Amniotic stem cell (primary cell): ENCODE results near the gene ZNF346.

Experiments
- DNase-seq: peaks from one replicate; lab custom pipeline; 2025; lab: John Stamatoyannopoulos, UW

ZNF346 gene

DNA sequence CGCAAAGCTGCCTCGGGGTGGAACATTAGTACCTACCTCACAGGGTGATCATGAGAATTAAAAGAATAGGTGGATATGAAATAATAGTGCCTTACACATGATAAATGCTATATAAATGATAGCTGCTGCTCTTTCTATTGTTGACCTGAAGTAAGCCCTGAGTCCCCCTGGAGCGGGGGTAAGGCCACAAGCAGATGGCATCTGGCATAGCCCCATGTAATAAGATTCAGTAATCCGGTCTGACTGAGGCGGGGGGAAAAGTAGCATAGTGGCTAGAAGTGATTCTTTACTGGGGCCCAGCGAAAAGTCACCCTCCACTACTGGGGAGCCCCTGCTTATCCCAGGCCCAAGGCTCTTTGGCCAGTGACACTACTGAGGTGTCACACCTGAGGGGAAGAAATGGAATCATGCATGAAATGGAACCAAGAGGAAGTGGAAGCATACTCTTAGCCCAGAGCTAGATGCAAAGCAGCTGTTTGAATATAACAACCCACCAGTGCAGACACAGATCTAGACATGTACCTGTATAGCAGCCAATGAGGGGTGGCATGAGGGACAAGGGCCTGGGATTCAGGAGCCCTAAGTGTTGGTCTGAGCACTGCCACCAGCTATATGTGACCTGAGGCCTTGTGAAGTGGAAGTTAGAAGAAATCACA, 48.2 kb downstream of the ZNF346 start:
- DNase-seq, result no peak

DNA sequence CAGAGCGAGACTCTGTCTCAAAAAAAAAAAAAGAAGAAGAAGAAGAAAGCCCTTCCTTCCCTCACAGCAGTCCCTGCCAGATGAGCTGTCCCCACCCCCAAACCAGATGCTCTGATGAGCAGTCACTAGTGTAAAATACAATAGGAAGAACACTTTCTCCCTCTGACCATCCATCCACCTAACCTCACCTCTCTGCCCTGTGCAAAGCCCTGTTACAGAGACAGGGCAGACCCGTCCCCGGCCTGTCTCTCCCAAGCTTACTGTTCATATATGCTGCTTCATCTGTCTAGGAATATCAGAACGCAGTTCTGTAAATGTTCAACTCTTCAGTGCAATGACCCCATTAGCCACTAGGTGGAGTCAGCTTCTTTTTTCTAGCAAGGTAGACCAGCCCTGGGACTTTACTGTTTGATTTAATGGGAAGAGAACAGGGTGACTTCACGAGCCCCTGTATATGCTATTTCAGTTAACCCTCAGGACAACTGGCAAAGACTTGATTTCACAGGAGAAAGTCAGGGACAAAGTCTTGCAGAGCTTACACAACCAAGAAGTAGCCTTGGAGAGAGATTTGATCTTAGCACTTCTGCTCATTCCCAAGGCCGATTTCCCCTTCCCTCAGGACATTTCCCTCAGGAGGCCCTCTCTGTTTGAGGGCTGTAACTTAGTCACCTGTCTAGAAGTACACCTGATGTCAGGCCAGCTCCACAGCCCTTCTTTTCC, 49.3 kb downstream of the ZNF346 start:
- DNase-seq, result peak; percentile 72

DNA sequence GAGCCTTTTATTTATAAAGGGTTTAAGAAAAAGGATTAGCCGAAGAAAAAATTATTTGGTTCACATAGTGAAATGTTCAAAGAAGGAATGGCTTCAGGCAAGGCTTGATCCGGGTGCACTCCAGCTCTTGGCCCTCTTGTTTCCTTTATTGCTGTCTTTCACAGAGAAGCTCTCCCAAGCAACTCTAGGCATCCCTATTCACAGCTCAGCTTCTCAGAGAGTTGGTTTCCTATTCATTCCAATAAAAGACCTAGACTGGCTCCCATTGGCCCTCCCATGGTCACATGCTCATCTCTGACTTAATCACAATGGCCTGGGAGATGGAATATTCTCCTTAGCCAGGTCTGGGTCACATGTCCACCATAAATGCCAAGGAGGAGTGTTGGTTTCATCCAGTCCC, 54.8 kb downstream of the ZNF346 start:
- DNase-seq, result no peak

DNA sequence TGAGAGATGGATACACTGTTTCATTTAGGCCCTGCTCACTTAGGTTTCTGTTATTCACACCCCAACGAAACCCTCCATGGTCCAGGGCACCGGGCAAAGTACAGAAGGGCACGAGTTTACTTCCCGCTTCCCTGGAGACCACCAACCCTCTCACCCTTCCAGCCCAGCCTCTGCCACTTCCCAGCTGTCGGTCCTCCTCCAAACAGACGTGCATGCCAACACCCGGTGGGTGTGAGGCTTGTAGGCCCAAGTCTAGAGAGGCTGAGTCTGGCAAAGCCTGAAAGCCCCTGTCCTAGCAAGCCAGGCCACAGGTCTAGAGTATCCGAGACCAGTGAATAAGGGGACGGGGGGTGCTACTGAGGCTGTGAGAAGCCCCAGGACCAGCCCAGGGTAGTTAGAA, 57.1 kb downstream of the ZNF346 start:
- DNase-seq, result no peak

DNA sequence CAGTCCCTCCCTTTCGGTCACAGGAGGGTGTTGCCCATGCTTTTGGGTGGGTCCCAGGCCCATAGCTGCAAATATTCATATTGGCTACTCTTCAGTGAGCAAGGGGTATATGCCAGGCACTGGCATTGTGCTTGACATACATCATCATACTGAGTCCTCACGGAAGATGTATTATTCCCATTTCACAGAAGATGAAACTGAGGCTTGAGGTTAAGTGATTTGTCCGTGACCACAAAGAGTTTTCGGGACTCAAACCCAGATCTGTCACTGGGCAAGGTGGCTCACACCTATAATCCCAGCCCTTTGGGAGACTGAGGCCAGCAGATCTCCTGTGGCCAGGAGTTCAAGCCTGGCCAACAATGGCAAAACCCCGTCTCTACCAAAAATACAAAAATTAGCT, 57.8 kb downstream of the ZNF346 start:
- DNase-seq, result no peak

DNA sequence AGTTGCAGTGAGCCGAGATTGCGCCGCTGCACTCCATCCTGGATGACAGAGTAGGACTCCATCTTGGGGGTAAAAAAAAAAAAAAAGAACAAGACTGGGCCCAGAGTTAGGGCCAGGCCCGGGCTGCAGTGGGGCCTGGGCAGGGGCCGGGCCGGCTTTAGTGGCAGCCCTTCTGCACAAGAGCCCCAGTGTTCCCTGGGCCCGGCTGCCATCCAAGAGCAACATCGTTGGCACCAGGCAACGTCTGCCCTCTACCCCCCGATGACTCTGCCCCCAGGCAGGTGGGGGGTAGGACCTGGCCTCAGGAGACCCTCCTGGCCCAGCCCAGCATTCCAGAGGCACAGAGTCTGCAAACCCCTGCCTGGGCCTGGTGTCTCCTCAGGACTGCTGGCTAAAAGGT, 59.4 kb downstream of the ZNF346 start:
- no peak for DNase-seq

DNA sequence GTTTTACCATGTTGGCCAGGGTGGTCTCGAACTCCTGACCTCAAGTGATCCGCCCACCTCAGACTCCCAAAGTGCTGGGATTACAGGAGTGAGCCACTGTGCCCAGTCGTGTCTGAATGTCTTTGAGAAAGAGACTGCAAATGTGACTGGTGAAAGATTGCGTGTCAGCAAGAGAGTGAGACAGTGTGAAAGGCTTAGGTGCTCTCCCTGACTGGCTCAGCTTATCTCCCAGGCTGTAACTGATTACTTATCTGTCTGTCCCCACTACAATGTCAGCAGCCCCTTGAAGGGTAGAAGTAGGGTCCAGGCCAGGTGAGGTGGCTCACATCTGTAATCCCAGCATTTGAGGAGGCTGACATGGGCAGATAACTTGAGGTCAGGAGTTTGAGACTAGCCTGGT, 60.9 kb downstream of the ZNF346 start:
- no peak for DNase-seq

DNA sequence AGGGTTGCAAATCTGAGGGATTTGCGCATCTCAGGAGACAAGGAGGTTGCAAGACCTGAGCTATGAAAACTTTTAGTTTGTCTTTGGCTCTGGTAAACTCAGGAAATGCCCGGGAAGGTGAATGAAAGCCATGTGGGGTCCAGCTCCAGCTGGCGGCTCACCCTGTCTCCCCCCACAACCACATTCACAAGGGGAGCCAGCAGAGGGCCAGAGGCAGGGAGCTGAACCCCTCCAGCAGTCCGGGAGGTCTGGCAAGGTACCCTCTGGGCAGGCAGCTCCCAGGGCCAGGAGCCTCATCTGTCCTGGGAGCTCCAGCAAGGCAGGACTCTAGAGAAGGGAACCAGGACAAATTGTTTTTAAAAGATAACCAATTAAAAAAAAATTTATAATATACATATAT, 61.7 kb downstream of the ZNF346 start:
- no peak for DNase-seq

DNA sequence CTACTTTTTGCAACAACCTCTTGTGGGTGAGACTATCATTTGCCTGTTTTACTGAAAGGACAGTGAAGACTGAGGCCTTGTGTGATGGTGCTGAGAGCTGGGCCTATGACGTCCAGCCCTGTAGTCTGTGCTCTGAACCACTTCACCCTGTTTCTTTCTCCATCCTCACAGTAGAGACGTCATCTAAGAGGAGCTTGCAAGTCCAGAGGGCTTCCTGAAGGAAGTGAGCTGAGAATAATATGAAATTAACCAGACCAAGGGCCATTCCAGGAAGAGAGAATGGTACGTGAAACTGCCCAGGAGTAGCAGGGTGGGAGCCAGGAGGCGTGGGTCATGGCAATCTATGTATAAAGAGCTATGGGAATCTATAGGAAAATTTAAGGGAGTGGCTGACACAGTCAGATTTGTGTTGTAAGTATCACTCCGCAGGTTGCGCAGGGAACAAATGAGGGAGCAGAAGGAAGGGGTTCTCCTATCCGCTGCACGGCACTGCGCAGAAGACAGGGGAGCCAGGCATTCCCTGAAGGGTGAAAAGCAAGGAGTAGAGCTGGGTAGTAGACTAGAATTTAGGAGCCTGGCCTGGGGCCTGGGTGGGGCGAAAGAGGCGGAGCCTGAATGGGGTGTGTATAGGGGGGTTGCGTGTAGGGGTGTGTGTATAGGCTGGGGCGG, 63.6 kb downstream of the ZNF346 start:
- DNase-seq, result no peak

DNA sequence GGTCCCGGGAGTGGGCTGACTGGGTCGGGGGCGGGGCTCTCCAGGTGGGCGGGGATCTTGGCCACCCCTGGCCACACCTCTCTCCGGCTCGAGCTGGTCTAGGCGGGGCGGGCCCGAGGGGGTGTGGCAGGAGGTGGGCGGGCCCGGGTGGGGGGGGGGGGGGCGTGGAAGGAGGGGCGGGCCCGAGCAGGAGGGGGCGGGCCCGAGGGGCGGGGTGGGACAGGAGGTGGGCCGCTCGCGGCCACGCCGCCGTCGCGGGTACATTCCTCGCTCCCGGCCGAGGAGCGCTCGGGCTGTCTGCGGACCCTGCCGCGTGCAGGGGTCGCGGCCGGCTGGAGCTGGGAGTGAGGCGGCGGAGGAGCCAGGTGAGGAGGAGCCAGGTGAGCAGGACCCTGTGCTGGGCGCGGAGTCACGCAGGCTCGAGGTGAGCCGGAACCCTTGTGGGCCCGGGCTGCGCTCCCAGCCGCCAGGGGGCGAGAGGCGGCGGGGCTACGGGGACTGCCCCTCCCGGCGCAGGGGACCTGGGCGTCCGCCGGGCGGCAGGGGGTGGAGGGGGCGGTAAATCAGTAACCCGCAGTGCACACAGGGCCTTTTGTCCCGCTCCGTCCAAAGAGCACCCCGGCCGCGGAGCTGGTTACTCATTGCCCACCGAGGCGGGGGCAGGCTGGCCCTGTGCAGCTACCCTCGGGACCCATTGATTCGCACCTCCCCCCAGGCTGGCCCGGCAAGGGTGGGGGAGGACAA, 64.3 kb downstream of the ZNF346 start, which contains the start of gene FGFR4:
Gene FGFR4, plus strand, starts transcription at position 262 of the 744 bp plus-strand sequence. CDS start 2,688 bp downstream, outside the sequence.
- no peak for DNase-seq

DNA sequence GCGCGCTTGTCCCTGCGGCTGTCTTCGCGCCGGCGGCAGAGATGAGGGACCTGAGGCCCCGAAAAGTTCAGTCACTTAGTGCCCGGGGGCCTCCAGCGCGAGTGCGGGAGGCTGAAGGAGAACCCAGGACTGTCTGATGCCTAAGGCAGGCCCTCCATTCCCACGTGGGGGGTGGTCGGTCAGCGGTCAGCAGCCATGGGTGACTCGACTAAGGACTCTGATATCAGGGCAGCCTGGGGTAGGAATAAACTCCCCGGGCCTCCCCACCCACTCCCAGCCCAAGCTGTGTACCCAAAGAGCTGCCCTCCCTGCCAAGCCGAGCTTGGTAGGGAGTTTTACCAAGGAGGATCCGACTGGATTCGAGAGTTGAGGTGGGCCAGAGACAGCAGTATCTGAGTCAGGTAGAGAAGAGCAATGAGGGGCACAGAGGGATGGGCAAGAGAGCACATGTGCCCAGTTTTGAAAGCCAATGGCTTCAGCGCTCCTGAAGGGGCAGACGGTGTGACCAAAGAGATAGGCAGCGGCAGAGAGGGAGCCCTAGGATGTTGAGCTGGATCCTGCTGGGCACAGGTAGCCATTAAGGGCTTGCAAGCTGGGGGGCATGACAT, 65.0 kb downstream of the ZNF346 start:
- no peak for DNase-seq

DNA sequence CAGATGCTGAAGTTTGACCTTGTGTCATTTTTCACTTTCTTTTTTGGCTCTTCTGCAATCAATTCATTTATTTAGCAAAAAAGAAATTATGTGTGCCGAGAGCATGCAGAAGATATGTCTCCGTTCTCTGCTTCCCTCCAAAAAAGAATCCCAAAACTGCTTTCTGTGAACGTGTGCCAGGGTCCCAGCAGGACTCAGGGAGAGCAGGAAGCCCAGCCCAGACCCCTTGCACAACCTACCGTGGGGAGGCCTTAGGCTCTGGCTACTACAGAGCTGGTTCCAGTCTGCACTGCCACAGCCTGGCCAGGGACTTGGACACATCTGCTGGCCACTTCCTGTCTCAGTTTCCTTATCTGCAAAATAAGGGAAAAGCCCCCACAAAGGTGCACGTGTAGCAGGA, 66.6 kb downstream of the ZNF346 start:
- no peak for DNase-seq

DNA sequence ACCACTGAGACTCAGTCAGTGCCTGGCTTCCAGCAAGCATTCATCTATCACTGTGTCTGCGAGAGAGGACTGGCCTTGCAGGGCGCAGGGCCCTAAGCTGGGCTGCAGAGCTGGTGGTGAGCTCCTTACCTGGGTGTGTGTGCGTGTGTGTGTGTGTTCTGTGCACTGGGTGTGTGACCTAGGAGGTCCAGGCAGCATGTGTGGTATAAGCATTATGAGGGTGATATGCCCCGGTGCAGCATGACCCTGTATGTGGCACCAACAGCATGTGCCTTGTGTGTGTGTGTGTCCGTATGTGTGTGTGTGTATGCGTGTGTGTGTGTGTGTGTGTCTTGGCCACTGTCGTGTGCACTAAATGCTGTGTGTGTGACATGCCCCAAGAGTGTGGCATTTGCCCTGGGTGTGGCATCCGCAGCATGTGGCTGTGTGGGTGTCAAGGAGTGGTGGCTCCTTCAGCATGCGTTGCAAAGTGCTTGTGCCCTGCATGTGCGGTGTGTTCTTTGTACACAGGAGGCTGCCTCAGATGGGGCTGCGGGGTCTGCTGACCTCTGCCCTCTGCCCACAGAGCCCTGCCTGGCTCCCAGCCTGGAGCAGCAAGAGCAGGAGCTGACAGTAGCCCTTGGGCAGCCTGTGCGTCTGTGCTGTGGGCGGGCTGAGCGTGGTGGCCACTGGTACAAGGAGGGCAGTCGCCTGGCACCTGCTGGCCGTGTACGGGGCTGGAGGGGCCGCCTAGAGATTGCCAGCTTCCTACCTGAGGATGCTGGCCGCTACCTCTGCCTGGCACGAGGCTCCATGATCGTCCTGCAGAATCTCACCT, 67.5 kb downstream of the ZNF346 start:
- no peak for DNase-seq

DNA sequence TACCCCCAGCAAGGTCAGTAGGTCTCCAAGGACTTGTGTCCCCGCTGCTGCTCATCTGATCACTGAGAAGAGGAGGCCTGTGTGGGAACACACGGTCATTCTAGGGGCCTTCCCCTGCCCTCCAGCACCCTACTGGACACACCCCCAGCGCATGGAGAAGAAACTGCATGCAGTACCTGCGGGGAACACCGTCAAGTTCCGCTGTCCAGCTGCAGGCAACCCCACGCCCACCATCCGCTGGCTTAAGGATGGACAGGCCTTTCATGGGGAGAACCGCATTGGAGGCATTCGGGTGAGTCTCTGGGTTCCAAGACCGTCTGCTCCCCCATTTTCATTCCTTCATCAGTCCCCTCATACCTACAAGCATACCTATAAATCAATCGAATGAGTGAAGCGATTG, 68.3 kb downstream of the ZNF346 start:
- DNase-seq, result no peak

DNA sequence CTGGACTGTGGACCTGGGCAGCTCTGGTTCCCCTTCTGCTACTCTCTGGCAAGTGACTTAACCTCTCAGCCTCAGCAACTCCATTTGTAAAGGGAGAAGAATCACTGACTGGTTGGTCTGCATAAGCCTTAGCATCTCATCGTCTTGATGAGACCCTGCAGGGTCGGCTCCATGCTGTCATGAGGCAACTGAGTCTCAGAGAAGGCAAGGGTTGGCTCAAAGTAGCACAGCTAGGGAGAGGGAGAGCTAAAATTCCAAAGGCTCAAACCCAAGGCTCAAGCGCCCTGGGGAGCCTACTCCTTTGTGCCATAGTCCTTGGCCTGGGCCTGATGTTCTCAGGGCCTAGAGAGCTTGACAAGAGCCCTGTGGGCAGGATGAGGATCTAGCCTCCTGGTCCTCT, 68.7 kb downstream of the ZNF346 start:
- no peak for DNase-seq

DNA sequence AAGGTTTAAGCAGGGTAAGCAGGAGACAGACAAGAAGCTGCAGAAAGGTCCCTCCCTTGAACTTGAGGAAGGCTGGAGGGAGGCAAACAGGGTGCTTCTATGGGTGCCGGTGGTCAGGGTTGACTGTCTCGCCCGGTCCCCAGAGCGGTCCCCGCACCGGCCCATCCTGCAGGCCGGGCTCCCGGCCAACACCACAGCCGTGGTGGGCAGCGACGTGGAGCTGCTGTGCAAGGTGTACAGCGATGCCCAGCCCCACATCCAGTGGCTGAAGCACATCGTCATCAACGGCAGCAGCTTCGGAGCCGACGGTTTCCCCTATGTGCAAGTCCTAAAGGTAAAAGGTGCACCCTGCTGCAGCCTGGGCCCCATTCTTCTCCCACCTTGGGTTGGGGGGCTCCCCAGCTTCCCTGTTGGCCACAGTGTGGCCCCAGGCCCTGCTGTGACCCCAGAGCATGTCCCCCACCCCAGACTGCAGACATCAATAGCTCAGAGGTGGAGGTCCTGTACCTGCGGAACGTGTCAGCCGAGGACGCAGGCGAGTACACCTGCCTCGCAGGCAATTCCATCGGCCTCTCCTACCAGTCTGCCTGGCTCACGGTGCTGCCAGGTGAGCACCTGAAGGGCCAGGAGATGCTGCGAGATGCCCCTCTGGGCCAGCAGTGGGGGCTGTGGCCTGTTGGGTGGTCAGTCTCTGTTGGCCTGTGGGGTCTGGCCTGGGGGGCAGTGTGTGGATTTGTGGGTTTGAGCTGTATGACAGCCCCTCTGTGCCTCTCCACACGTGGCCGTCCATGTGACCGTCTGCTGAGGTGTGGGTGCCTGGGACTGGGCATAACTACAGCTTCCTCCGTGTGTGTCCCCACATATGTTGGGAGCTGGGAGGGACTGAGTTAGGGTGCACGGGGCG, 69.9 kb downstream of the ZNF346 start:
- DNase-seq, result no peak

DNA sequence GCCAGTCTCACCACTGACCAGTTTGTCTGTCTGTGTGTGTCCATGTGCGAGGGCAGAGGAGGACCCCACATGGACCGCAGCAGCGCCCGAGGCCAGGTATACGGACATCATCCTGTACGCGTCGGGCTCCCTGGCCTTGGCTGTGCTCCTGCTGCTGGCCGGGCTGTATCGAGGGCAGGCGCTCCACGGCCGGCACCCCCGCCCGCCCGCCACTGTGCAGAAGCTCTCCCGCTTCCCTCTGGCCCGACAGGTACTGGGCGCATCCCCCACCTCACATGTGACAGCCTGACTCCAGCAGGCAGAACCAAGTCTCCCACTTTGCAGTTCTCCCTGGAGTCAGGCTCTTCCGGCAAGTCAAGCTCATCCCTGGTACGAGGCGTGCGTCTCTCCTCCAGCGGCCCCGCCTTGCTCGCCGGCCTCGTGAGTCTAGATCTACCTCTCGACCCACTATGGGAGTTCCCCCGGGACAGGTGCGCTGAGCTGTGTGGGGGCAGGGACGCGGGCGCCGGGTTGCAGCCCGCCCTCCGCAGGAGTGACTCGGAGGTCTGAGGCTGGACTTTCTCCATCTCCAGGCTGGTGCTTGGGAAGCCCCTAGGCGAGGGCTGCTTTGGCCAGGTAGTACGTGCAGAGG, 70.7 kb downstream of the ZNF346 start:
- no peak for DNase-seq

DNA sequence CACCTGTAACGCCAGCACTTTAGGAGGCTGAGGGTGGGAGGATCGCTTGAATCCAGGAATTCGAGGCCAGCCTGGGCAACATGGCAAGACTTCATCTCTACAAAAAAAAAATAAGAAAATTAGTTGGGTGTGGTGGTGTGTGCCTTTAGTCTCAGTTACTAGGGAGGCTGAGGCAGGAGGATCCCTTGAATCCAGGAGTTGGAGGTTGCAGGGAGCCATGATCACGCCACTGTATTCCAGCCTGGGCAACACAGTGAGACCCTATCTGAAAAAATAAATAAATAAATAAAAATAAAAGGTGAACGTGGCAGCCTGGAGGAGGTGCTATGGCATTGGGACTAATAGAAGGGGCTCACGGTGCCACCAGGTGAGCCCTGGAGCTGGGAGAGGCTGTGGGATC, 71.3 kb downstream of the ZNF346 start:
- no peak for DNase-seq

DNA sequence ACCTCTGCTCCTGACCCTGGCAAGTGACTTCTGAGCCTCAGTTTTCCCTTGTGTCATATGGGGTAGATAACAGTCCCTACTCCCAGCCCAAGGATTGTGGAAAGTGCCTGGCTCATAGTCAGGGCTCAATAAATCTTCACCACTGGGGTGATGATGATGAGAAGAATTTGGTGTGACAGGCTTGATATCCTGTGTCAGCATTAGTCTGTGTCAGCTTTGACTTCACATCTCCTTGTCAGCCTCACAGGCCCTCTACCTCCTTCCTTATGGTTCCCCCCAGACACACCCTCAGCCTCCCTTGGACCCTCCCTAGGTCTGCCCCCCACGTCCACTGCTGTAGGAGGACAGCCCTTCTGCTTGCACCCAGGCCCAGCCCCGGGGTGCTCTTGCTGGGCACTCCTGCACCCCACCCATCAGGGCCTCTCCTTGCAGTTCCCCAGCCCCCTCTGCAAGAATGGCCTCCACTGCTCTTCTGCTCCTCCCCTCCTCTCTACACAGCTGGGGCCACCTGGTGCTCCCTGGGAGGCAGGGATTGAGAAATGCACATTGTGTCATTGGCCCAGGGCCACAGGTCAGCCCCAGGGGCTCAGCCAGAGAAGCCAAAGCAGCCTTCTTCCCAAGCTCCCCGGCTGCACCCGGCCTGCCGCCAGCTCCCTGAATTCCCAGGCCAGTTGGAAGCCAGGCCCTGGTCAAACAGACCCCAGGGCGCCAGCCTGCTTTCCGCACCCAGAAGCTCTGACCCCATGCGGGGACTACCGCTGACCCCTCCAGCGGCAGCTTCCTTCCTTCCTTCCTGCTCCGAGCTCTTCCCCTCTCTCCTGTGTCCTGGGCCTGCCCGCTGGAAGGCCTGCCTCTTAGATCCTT, 72.0 kb downstream of the ZNF346 start:
- DNase-seq, result no peak
